ENCODE data around the gene STARD5. TPM values are rescaled to one million over a fixed set of nuclear protein-coding genes. Genes with fewer than 3 reads are reported as not detected.

The STARD5 gene
- total and polyA plus RNA-seq, 9 of the 15 experiments (the other 6 are each of a cell fraction or from before 2014, with no cell fraction given) = 1.7 to 5.7 (median 2.2) TPM

- H3K9me1 ChIP-seq (ENCODE audit: control insufficient read depth, insufficient read depth, low read length) = no peaks in the 10 kb centered on the region
- H3K36me3 ChIP-seq (ENCODE audit: control insufficient read depth, insufficient read depth, low read length) = no peaks in the 10 kb centered on the region; the same call in 2 of the 3 replicates
- H4K20me1 ChIP-seq (replicated peaks; ENCODE audit: control insufficient read depth, insufficient read depth, low read length) = no peaks in the 10 kb centered on the region
- no peaks in the 10 kb centered on the region for H3K4me1 ChIP-seq (replicated peaks in 1 of 2; ENCODE audit: control insufficient read depth in 2 of 2, insufficient read depth in 2 of 2, low read length in 2 of 2)
- no peak overlapping the region for H2AFZ ChIP-seq (ENCODE audit: low read depth, low read length)
- DNase-seq (ENCODE audit: extremely low read depth in 1 of 4, low spot score in 3 of 4) (no peak), ATAC-seq (no peak), FAIRE-seq (no peak)
- H3K27me3 ChIP-seq (ENCODE audit: control insufficient read depth in 2 of 2, insufficient read depth in 2 of 2, low read length in 2 of 2) = no peaks in the 10 kb centered on the region
- no peak overlapping the region for H3K9ac ChIP-seq (ENCODE audit: insufficient read depth in 1 of 2, low read depth in 2 of 2, low read length in 2 of 2)
- ChIA-PET CTCF (ENCODE audit: low intra/inter-chr PET ratio) (no interaction called here), POLR2A (interaction anchor here (0.6 kb wide), 1 partner anchor 223 kb away, joined by 3 read pairs; no protein-coding TSS in a partner anchor)
- intact Hi-C loops (cut with micrococcal nuclease) (no loop called here), in situ Hi-C loops (cut with MboI) (no loop called here)
- H3K4me3 ChIP-seq = no peak overlapping the region
- no TSS peak for BruUV-seq (replicated peaks)
- H3K79me2 ChIP-seq (ENCODE audit: control insufficient read depth, insufficient read depth, low read length) = no peaks in the 10 kb centered on the region
- no peak overlapping the region for H3K4me2 ChIP-seq (ENCODE audit: insufficient read depth, low read length)
- no peak overlapping the region for H3K27ac ChIP-seq (ENCODE audit: extremely low read depth, low read depth, low read length)
- H3K9me3 ChIP-seq (replicated peaks; ENCODE audit: control insufficient read depth, insufficient read depth, low read depth, low read length) = no peaks in the 10 kb centered on the region
- TF ChIP-seq ZBTB8A (IDR thresholded peaks at IDR 0.05; ENCODE audit: partially characterized antibody) (no peak), MEIS2 (IDR thresholded peaks at IDR 0.05; ENCODE audit: partially characterized antibody) (peak; percentile 23), ZNF707 (CRISPR knock-in tag; conservative IDR thresholded peaks at IDR 0.05) (no peak), YY1 (IDR thresholded peaks at IDR 0.05; ENCODE audit: borderline replicate concordance in 1 of 3, control insufficient read depth in 1 of 3, extremely low read depth in 1 of 3, insufficient read depth in 3 of 3, insufficient read length in 1 of 3, insufficient replicate concordance in 2 of 3, low read depth in 1 of 3, low read length in 2 of 3) (peak in 1 of 3 experiments; percentile 9), SPI1 (IDR thresholded peaks at IDR 0.05; ENCODE audit: borderline replicate concordance, low read depth, low read length) (0 out of 2 replicates have a peak, but pooled peaks have one; percentile 47), PBX2 (CRISPR knock-in tag; IDR thresholded peaks at IDR 0.05; ENCODE audit: low read depth) (no peak), PBX2 (tag; conservative IDR thresholded peaks at IDR 0.05; ENCODE audit: low read depth) (0 out of 2 replicates have a peak, but pooled peaks have one; percentile 12), GABPA (tag; conservative IDR thresholded peaks at IDR 0.05; ENCODE audit: low read depth) (peak; percentile 34; the same call in 1 of the 2 replicates)
- 34% methylated on average over 9 of the region's 9 CpGs for WGBS (ENCODE audit: insufficient coverage, low coverage, missing lambda C conversion rate)
Observed at GRCh38 chr15:81293728-81294515, 30.0 kb downstream of the STARD5 start.
